ENCODE measurements around the gene CYP4F8.
"Not testable (repeated sequence)": the region's sequence is repeated elsewhere in the genome, so short reads cannot be mapped to it uniquely, and the experiment has no call there.

Gene CYP4F8

DNA sequence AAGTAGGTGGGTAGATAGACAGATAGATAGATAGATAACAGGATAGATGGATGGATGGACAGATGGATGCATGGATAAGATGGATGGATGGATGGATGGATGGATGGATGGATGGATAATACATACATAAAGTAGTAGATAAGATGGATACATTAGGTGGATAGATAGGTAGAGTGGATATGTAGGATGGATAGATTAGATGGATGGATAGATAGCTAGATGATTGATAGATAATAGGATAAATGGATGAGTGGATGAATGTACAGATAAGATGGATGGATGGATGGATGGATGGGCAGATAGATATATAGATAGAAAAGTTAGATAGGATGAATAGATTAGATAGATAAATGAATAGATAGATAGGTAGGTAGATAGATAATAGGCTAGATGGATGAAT, 27.8 kb downstream of the CYP4F8 start:
- DNase-seq (ENCODE audit: insufficient read length, low spot score) = no peak
- FAIRE-seq = no peak

DNA sequence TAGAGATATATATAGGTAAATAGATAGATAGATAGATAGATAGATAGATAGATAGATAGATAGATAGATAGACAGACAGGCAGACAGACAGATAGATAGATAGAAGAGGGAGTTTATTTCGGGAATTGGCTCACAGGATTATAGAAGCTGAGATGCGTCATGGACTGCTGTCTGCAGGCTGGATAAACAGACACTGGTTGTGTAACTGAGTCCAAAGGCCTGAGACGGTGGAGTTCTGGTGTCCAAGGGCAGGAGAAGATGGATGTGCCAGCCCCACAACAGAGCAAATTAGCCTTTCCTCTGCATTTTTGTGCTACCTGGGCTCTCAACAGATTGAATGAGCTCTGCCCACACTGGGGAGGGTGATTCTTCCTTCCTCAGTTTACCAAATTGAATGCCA, 28.4 kb downstream of the CYP4F8 start:
- FAIRE-seq (no peak), DNase-seq (ENCODE audit: insufficient read length, low spot score) (no peak)

DNA sequence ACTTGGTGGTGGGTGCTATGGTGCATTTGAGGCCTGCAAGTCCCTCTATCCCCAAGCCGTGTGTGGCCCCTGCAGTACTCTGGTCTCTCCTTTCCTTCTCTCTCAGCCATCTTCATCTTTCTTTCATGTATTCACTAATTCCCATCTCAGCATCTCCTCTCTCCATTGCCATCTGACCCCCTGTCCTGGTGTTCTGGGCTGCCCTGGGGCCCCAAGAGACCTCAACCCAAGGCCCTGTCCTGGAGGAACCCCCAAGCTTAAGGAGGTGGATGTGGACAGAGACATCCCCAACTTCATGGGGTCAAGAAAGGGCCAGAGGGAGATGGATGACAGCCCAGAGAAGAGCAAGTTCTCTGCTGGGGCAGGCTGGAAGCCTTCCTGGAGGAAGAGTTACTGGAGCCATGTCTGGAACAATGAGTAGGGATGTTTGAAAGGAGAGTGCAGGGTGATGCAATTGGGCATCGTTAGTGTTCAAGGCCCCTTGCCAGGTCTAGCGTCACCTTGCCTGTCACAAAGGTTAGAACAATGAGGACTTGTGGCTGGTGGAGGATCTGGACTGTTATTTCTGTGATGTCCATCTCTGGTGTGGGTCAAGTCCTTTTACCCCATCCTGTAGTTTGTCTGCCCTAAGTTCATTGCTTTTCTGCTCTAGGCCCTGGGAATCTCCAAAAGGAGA, 29.2 kb downstream of the CYP4F8 start:
- DNase-seq (ENCODE audit: insufficient read length, low spot score) = no peak
- no peak for FAIRE-seq

DNA sequence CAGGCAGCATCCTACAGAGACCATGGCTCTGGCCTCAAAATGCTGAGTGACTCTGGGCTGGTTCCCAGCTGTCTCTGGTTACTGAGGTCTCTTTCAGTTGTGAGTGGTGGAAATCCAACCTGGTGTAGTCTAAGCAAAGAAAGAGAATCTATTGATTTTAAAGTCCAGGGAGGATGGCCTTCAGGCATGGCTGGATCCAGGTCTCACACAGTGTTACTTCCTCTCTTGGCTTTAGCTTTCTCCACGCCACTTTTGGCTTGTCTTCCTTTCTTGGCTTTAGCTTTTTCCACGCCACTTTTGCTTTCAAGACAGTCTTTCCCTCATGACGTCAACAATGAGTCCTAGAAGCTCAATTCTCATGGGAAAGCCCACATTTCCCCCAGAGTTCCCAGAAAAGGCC, 29.8 kb downstream of the CYP4F8 start:
- FAIRE-seq = no peak

DNA sequence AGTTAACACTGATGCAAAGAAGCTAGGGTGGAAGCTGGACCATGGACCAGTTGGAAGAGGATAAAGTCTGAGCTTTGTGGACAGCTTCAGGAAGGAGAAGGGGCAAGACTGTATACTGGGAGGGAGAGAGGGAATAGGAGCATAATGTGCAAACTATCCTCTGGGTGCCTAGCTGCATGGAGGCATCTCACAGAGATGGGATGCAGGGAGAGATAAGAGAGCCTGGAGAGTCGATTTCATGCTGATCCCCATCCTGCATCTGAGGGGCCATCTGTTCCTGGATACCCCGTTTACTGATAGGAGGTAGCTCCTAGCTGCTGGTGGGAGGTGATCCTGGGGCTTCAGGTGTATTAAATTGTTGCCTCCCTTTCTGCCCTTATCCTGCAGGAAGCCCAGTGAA, 34.5 kb downstream of the CYP4F8 start:
- DNase-seq (ENCODE audit: insufficient read length, low spot score) = no peak
- FAIRE-seq = no peak

More for the DNA sequence above, 29.8 kb downstream of the CYP4F8 start:
- DNase-seq (ENCODE audit: insufficient read length, low spot score) = no peak

DNA sequence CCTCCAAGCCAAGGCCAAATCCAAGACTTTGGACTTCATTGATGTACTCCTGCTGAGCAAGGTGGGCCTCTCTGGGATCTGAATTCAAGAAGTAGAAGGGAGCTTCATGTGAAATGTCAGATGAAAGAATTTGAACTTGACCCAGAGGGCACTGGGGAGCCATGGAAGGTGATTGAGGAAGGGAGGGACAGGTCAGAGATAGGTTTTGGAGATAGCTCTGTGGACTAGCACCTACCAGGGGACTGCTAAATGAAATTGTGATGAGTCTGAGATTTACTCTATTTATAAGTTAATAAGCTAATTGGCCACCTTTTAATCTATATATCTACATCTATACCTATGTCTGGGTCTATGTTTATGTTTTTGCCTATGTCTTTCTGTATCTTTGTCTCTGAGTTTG, 35.1 kb downstream of the CYP4F8 start:
- FAIRE-seq; DNase-seq (ENCODE audit: insufficient read length, low spot score): not testable (repeated sequence)

DNA sequence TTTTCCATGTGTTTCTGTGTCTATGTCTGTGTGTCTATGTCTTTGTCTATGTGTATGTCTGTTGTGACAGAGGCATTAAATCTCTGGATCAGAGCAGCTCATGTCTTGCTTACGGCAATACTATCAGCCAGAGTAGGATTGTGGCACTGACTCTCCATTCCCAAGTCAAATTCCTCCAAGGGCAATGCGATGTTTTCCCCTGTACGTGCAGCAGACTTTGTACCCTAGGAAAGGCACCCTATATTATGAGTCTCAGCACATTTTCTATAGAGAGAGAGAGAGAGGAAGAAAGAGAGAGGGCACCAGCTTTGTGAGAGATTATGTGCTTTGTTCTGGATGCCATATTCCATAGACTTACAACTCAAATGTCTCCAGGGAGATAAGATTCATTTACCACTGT, 36.8 kb downstream of the CYP4F8 start:
- FAIRE-seq (no peak), DNase-seq (ENCODE audit: insufficient read length, low spot score) (no peak)

DNA sequence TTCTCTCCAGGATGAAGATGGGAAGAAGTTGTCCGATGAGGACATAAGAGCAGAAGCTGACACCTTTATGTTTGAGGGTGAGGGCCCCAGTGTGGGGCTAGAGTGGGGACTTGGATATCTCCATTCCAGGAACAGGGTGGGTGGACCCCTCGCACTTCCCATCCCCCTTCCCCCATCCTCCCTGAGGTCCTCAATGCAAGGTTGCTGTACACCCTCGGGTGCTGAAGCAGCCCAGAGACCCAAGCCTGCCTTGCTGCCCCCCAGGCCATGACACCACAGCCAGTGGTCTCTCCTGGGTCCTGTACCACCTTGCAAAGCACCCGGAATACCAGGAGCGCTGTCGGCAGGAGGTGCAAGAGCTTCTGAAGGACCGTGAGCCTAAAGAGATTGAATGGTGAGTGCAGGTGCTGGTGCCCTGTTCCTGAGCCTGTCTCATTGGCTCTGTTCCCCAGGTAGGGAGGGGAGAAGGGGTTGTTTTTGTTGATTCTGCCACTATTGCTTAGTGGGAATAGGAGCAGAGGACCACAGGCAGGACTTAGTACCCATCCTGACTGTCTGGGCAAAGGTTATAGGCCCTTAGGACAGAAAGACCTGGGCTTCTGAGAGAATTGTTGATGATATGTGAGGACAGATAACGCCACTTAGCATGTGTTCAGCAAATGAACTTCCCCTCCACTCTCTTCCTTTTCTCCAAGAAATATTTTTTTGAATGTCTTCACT, 37.7 kb downstream of the CYP4F8 start:
- no peak for FAIRE-seq
- no peak for DNase-seq (ENCODE audit: insufficient read length, low spot score)

DNA sequence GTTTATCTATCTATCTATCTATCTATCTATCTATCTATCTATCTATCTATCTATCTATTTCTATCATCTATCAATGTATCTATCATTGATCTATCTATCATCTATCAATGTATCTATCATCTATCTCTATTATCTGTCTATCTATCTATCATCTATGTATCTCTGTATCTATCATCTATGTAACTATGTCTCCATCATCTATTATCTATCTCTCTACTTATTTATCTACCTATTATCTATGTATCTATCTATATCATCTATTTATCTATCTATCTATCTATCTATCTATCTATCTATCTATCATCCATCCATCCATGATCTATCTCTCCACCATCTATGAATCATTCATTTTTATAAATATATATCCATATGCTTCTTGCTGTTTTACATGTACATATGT, 41.4 kb downstream of the CYP4F8 start:
- FAIRE-seq = no peak

DNA sequence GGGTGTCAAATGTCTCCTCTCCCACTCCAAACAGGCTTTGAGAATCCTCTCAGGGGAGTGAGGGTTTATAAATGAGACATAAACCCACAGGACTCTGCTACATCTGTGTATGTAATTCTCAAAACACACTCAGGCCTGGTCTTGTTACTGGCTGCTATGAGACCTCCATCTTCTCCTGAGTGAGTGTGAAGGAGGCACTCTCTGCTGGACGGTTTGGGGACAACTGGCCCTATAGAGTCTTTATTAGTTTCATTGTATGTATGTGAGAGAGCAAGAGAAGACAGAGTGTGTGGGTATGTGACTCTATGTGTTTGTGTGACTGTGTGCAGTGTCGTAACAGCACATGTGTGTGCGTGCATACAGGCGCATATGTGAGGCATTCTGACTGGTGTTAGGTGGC, 48.2 kb downstream of the CYP4F8 start:
- DNase-seq (ENCODE audit: insufficient read length, low spot score) (no peak), FAIRE-seq (no peak)

More for the DNA sequence above, 41.4 kb downstream of the CYP4F8 start:
- no peak for DNase-seq (ENCODE audit: insufficient read length, low spot score)

DNA sequence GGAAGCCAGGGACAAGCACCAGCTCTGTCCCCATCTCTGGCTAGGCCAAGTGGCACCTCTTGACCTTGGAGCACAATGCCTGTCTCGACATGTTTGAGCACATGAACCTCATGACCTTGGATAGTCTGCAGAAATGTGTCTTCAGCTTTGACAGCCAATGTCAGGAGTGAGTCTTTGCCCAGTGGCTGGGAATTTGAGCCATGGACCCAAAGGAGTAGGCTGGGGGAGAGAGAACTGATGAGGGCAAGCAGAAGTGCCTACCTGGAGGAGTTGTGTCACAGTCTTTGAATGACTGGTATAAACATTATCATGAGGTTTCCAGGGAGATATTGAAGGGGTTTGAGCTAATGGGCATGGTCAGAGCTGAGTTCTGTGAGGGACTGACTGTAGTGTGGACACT, 51.2 kb downstream of the CYP4F8 start:
- FAIRE-seq (no peak), DNase-seq (ENCODE audit: insufficient read length, low spot score) (no peak)

DNA sequence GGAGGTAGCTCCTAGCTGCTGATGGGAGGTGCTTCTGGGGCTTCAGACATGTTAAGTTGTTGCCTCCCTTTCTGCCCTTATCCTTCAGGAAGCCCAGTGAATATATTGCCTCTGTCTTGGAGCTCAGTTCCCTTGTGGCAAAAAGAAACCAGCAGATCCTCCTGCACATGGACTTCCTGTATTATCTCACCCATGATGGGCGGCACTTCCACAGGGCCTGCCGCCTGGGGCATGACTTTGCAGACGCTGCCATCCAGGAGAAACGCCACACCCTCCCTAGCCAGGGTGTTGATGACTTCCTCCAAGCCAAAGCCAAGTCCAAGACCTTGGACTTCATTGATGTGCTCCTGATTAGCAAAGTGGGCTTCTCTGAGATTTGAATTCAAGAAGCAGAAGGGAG, 51.9 kb downstream of the CYP4F8 start:
- no peak for FAIRE-seq

DNA sequence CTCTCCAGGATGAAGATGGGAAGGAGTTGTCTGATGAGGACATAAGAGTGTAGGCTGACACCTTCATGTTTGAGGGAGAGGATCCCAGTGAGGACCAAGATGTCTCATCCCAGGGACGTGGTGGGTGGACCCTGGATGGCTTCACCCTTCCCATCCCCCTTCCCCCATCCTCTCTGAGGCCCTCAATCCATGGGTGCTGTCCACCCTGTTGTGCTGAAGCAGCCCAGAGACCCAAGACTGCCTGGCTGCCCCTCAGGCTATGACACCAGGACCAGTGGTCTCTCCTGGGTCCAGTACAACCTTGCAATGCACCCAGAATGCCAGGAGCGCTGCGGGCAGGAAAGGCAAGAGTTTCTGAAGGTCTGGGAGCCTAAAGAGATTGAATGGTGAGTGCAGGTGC, 54.4 kb downstream of the CYP4F8 start:
- FAIRE-seq = no peak
- no peak for DNase-seq (ENCODE audit: insufficient read length, low spot score)

More for the DNA sequence above, 51.9 kb downstream of the CYP4F8 start:
- DNase-seq (ENCODE audit: insufficient read length, low spot score) = no peak

DNA sequence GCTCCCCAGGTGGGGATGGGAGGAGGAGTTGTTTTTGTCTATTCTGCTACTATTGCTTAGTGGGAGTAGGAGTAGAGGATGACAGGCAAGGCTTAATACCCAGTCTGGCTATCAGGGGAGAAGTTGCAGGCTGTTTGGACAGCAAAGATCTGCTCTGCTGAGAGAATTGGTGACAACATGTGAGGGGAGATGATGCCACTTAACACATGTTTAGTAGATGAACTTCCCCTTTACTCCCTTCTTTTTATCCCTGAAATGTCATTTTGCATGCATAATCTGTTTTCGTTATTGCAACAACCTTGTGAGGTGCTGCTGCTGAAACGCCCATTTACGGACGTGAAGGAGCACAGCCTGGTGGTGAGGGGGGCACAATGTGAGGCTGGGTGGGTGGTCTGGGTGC, 54.9 kb downstream of the CYP4F8 start:
- no peak for FAIRE-seq

DNA sequence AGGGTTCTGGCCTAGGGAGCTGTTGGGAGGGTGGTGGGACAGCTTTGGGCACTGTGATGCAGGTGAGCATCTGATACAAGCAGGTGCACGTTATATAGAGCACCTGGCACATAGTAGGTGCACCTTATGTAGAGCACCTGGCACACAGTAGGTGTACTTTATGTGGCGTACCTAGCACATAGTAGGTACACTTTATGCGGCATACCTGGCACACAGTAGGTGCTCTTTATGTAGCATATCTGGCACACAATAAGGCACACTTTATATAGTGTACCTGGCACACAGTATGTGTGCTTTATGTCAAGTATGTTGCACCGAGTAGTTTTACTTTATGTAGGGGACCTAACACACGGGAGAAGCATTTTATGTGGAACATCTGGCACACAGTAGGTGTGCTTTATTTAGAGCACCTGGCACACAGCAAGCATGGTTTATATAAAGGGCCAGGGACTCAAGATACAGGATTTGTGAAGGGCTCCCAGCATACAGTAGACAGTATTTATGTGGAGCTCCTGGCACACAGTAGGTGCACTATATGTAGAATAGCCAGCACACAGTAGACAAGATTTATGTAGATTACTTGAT, 56.3 kb downstream of the CYP4F8 start:
- DNase-seq (ENCODE audit: insufficient read length, low spot score) = no peak
- peak; percentile 33 for FAIRE-seq

More for the DNA sequence above, 54.9 kb downstream of the CYP4F8 start:
- no peak for DNase-seq (ENCODE audit: insufficient read length, low spot score)

DNA sequence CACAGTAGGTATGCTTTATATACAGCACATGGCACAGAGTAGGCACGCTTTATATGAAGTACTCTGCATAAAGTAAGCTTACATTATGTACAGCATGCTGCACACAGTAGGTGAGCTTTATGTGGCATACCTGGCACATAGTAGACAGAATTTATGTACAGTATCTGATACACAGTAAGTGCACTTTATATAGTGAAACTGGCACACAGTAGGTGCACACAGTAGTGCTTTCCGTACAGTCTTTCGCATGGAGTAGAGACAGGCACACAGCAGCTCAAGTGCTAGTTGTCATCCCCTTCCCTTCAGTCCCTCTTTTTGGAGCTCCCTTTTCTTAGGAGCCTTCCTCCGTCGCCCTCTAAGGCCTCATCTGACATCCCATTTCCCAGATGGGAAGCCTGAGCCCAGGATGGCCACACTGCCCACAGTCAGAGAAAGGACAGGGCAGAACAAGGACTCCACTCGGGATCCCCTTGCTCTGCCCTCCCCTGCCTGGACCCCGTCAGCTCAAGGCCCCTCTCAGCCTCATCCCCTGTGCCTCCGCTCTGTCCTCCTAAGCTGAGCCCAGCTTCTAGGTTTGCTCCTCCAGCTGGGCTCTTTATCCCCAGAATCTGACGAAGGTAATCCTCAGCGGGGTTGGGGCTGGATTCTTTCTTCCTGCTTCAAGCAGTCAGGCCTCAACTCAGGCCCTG, 57.0 kb downstream of the CYP4F8 start:
- DNase-seq (ENCODE audit: insufficient read length, low spot score) (no peak), FAIRE-seq (no peak)

DNA sequence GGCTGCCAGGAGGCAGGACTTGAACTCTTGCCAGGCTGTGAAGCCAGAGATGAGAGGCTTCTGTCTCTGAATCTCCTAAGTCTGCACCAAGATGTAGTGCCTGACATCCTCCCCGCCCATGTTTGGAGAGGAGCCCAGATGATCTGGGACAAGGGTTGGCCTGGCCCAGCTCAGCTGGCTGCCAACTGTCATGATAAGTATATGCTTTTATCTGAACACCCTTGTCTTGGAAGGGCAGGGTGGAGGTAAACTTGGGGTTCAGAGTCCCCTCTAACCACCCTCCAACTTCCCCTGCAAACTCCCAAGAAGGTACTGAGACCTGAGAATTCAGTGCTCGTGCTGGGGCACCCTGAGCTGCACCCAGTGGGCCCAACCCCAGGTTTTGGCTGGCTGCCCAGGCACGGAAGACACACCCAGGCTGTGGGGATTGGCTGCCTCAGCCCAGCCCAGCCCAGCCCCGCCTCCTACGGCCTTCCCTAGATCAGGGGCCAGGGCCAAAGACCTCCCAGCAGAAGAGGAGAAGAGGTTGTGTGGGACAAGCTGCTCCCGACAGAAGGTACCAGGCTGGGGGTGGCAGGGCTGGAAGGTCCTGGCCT, 57.7 kb downstream of the CYP4F8 start, which contains the start of gene CYP4F12:
Gene CYP4F12 (plus strand): TSS at position 508 of the 596 bp plus-strand sequence. CDS start 443 bp downstream, outside the sequence.
- DNase-seq (ENCODE audit: insufficient read length, low spot score) = no peak
- no peak for FAIRE-seq

DNA sequence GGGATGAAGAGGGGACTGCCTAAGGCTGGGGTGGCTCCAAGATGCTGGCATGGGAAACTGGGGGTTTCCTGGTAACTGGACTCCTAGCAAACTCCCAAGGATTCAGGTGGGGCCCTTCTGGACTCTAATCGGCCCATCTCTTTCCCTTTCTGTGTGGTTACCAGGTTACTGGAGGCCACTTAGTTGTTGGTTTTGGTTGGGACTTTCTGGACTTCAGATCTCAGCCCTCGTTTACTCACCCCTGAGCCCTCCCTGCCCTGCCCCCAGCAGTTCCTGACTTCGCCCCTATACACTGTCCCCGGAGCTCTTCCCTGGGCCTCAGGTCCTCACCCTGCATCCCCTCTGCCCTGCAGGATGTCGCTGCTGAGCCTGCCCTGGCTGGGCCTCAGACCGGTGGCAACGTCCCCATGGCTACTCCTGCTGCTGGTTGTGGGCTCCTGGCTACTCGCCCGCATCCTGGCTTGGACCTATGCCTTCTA, 58.2 kb downstream of the CYP4F8 start:
- FAIRE-seq (no peak), DNase-seq (ENCODE audit: insufficient read length, low spot score) (no peak)

DNA sequence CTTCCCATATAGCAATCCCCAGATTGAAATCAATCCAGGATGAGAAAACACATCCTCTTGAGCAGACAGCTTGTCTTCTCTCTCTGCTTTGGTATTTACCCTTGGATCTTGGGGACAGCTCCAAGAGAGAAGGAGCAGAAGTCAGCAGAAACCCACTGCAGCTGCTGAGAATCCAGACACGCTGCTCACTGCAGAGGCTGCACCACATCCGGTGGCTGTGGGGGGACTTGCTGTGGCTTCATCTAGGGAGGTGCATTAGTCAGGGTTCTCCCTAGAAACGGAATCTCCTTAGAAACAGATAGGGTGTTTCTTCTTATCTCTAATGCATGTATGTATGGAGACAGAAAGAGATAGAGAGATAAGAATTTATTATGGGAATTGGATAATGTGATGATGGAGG, 60.5 kb downstream of the CYP4F8 start:
- no peak for FAIRE-seq
- no peak for DNase-seq (ENCODE audit: insufficient read length, low spot score)

DNA sequence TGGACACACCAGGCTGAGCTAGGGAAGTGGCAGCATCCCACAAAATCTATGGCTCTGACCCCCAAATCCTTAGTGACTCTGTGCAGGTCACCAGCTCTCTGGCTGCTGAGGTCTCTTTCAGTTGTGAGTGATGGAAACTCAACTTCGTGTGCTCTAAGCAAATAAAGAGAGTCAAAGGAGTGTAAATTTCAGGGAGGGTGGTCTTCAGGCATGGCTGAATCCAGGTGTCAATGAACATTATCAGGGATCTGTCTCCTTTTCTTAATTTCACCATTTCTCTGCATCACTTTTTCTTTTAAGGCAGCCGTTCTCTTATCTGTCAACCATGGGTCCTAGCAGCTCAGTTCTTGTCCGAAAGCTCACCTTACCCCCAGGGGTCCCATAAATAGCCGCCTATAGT, 64.1 kb downstream of the CYP4F8 start:
- DNase-seq (ENCODE audit: insufficient read length, low spot score) (no peak), FAIRE-seq (no peak)

DNA sequence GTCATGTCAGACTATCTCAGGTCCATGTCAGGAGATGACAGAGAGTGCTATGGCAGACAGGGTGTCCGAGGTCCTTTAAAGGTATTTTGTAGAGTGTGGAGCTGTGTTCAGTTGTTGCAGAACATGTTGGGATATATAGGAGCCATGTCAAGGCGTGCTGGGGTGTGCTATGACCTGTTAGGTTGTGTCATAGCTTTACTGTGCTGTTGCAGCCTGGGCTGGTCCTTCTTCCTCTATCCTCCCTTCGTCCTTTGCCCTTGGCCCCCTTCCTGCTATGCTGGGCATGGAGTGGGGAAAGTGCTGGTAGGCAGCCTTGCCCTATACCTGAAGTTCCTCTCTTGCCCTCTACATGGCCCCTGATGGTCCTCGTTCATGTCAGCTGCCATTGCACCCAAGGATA, 64.8 kb downstream of the CYP4F8 start:
- not testable (repeated sequence) for FAIRE-seq

More for the DNA sequence above, 64.8 kb downstream of the CYP4F8 start:
- DNase-seq (ENCODE audit: insufficient read length, low spot score) = not testable (repeated sequence)
